Esophagus squamous epithelium (tissue), 4 donors: ENCODE results near the gene FJX1.

Experiments
- CTCF ChIP-seq, 6 experiments: fragments of 450-650 bp in 4 of 6; fragments of 200-600 bp in 2 of 6; sonication (generic) in 2 of 6; IDR thresholded peaks; one replicate each; pipeline ENCODE4 v1.5.1; 2016 to 2019; ENCODE audit warnings: antibody characterized with exemption in 6 of 6, mild to moderate bottlenecking in 4 of 6, moderate library complexity in 4 of 6
- POLR2A ChIP-seq, 4 donors: fragments of 450-650 bp; IDR thresholded peaks; one replicate each; pipeline ENCODE4 v1.6.1; 2017; ENCODE audit warnings: antibody characterized with exemption in 4 of 4, mild to moderate bottlenecking in 4 of 4, moderate library complexity in 3 of 4

- TF ChIP-seq CTCF (IDR thresholded peaks at IDR 0.05) (no peak), POLR2A (IDR thresholded peaks at IDR 0.05) (no peak)
These were observed 3.8 kb downstream of the FJX1 start for GRCh38 chr11:35622070-35622469.
